GM21723 (cell line): ENCODE measurements around the gene KIAA1614.

Source experiments
- ATAC-seq: cut with Tn5 transposase; IDR thresholded peaks from one replicate; pipeline ENCODE4 v1.9.1; 2021; ENCODE audit warnings: mild to moderate bottlenecking, moderate library complexity; ENCODE audit not compliant: unreplicated experiment

Gene KIAA1614

GRCh38 chr1:180912801-180913565 lies at the start of gene KIAA1614:
Gene KIAA1614, plus strand, starts transcription at chr1:180912897. Its CDS starts 347 bp downstream, at chr1:180913244.
- no peak for ATAC-seq

GRCh38 chr1:180863158-180863775 lies 49.4 kb upstream of the KIAA1614 start:
- no peak for ATAC-seq

- no peak for ATAC-seq
Measured at GRCh38 chr1:180881806-180882509, 30.7 kb upstream of the KIAA1614 start.

- no peak for ATAC-seq
Measured at GRCh38 chr1:180884588-180885300, 28.0 kb upstream of the KIAA1614 start.

- no peak for ATAC-seq
Measured at GRCh38 chr1:180886338-180886737, 26.4 kb upstream of the KIAA1614 start.

- ATAC-seq, result no peak
Measured at GRCh38 chr1:180887841-180888240, 24.9 kb upstream of the KIAA1614 start.

- peak; percentile 88 for ATAC-seq
Measured at GRCh38 chr1:180888870-180889269, 23.8 kb upstream of the KIAA1614 start.

- peak; percentile 15 for ATAC-seq
Measured at GRCh38 chr1:180889325-180889724, 23.4 kb upstream of the KIAA1614 start.

GRCh38 chr1:180892272-180892671 lies 20.4 kb upstream of the KIAA1614 start:
- ATAC-seq, result no peak

GRCh38 chr1:180892675-180893074 lies 20.0 kb upstream of the KIAA1614 start:
- no peak for ATAC-seq

- ATAC-seq, result no peak
Measured at GRCh38 chr1:180893614-180894013, 19.1 kb upstream of the KIAA1614 start.

- no peak for ATAC-seq
Measured at GRCh38 chr1:180896161-180896560, 16.5 kb upstream of the KIAA1614 start.

GRCh38 chr1:180898441-180899219 lies 14.1 kb upstream of the KIAA1614 start:
- ATAC-seq, result no peak

GRCh38 chr1:180899262-180899661 lies 13.4 kb upstream of the KIAA1614 start:
- ATAC-seq, result no peak

GRCh38 chr1:180901076-180901990 lies 11.4 kb upstream of the KIAA1614 start:
- no peak for ATAC-seq

- no peak for ATAC-seq
Measured at GRCh38 chr1:180902541-180902940, 10.2 kb upstream of the KIAA1614 start.

- ATAC-seq, result no peak
Measured at GRCh38 chr1:180905927-180906326, 6.8 kb upstream of the KIAA1614 start.

- ATAC-seq, result no peak
Measured at GRCh38 chr1:180906511-180906910, 6.2 kb upstream of the KIAA1614 start.

GRCh38 chr1:180907313-180908055 lies 5.2 kb upstream of the KIAA1614 start:
- no peak for ATAC-seq
